Loucy (cell line): Measurements from ENCODE around the gene TRAP1.

Experiments
- H2AFZ ChIP-seq: fragments of 200-600 bp; sonication (generic); 2 replicates; pipeline ENCODE4 v1.6.0; 2016; ENCODE audit warnings: antibody characterized with exemption, mild to moderate bottlenecking, low read length, moderate library complexity
- H3F3A ChIP-seq: fragments of 200-600 bp; 2 replicates; pipeline ENCODE4 v1.6.0; 2016; ENCODE audit warnings: antibody characterized with exemption, low read depth, mild to moderate bottlenecking
- H3K27me3 ChIP-seq: fragments of 200-600 bp; sonication (generic); 2 replicates; pipeline ENCODE4 v1.6.1; 2014; ENCODE audit warnings: low read length, mild to moderate bottlenecking; ENCODE audit not compliant: insufficient read depth, poor library complexity, severe bottlenecking
- H3K36me3 ChIP-seq: fragments of 200-600 bp; sonication (generic); 2 replicates; pipeline ENCODE4 v1.6.1; 2016; ENCODE audit warnings: low read length; ENCODE audit not compliant: insufficient read depth
- H3K4me1 ChIP-seq: fragments of 200-600 bp; sonication (generic); 2 replicates; pipeline ENCODE4 v1.5.1; 2014; ENCODE audit warnings: low read length, mild to moderate bottlenecking; ENCODE audit not compliant: insufficient read depth, poor library complexity, severe bottlenecking
- H3K4me2 ChIP-seq: fragments of 200-600 bp; sonication (generic); 2 replicates; pipeline ENCODE4 v1.6.0; 2014; ENCODE audit warnings: antibody characterized with exemption, low read length, low read depth, mild to moderate bottlenecking; ENCODE audit not compliant: poor library complexity, severe bottlenecking
- H3K4me3 ChIP-seq: fragments of 200-600 bp; sonication (generic); 2 replicates; pipeline ENCODE4 v1.5.1; 2014; ENCODE audit warnings: low read length, mild to moderate bottlenecking, mixed read lengths; ENCODE audit not compliant: poor library complexity, severe bottlenecking
- H3K79me2 ChIP-seq: fragments of 200-600 bp; sonication (generic); 2 replicates; pipeline ENCODE4 v1.6.1; 2014; ENCODE audit warnings: low read length; ENCODE audit not compliant: insufficient read depth
- H3K9ac ChIP-seq: fragments of 200-600 bp; sonication (generic); 2 replicates; pipeline ENCODE4 v1.6.0; 2014; ENCODE audit warnings: mild to moderate bottlenecking, low read depth, low read length, moderate library complexity; ENCODE audit not compliant: poor library complexity, severe bottlenecking
- H3K9me2 ChIP-seq: fragments of 200-600 bp; sonication (generic); replicated peaks from 2 replicates; pipeline ENCODE4 v1.6.1; 2016; ENCODE audit warnings: low read depth, low read length, mixed read lengths
- H3K9me3 ChIP-seq: fragments of 200-600 bp; sonication (generic); 2 replicates; pipeline ENCODE4 v1.6.1; 2014; ENCODE audit warnings: mild to moderate bottlenecking, antibody characterized with exemption, low read length, low read depth; ENCODE audit not compliant: insufficient read depth
- H4K20me1 ChIP-seq: fragments of 200-600 bp; sonication (generic); 2 replicates; pipeline ENCODE4 v1.6.0; 2014; ENCODE audit warnings: antibody characterized with exemption, low read length, mild to moderate bottlenecking; ENCODE audit not compliant: insufficient read depth, poor library complexity, severe bottlenecking
- CTCF ChIP-seq: fragments of 200-600 bp; sonication (generic); conservative IDR thresholded peaks from 2 replicates; pipeline ENCODE4 v1.5.1; 2014; ENCODE audit warnings: mild to moderate bottlenecking, antibody characterized with exemption, low read length
- EZH2phosphoT487 ChIP-seq: fragments of 200-600 bp; IDR thresholded peaks from 2 replicates; pipeline ENCODE4 v1.6.1; 2018; ENCODE audit warnings: antibody characterized with exemption, mild to moderate bottlenecking, moderate library complexity, borderline replicate concordance

The TRAP1 gene

DNA sequence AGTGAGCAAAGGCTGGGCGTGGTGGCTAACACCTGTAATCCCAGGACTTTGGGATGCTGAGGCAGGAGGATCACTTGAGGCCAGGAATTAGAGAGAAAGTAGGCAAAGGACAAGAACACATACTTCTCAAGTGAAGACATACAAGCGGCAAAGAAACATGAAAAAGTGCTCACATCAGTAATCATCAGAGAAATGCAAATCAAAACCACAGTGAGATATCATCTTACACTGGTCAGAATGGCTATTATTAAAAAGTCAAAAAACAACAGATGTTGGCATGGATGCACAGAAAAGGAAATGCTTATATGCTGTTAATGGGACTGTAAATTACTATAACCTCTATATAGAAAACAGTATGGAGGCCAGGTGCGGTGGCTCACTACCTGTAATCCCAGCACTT is 93.7 kb downstream of the TRAP1 start:
- TF ChIP-seq EZH2phosphoT487: no peak
- Histone ChIP-seq H3K9me2 (no peaks in the 10 kb centered on the region), H3K4me3 (no peak overlapping the region), H3K27me3 (no peaks in the 10 kb centered on the region), H3K36me3 (no peaks in the 10 kb centered on the region), H3K4me2 (no peak overlapping the region), H3K9ac (no peak overlapping the region), H3K4me1 (peaks cover 28% of the 10 kb centered on the region), H2AFZ (no peak overlapping the region), H3F3A (no peaks in the 10 kb centered on the region), H3K9me3 (no peaks in the 10 kb centered on the region), H3K79me2 (0 out of 2 replicates have a peak, but pooled peaks cover 3% of the 10 kb centered on the region), H4K20me1 (no peaks in the 10 kb centered on the region)

- Histone ChIP-seq H3K9me2 (no peaks in the 10 kb centered on the region), H3K79me2 (peaks cover 28% of the 10 kb centered on the region), H3K4me3 (no peak overlapping the region), H3K4me2 (no peak overlapping the region), H3F3A (no peaks in the 10 kb centered on the region), H3K9me3 (no peaks in the 10 kb centered on the region), H2AFZ (no peak overlapping the region), H3K9ac (no peak overlapping the region), H3K4me1 (peaks cover 23% of the 10 kb centered on the region), H3K27me3 (no peaks in the 10 kb centered on the region), H4K20me1 (no peaks in the 10 kb centered on the region), H3K36me3 (no peaks in the 10 kb centered on the region)
- TF ChIP-seq CTCF (no peak), EZH2phosphoT487 (no peak)
Observed at GRCh38 chr16:3618769-3619141, 98.6 kb downstream of the TRAP1 start.

DNA sequence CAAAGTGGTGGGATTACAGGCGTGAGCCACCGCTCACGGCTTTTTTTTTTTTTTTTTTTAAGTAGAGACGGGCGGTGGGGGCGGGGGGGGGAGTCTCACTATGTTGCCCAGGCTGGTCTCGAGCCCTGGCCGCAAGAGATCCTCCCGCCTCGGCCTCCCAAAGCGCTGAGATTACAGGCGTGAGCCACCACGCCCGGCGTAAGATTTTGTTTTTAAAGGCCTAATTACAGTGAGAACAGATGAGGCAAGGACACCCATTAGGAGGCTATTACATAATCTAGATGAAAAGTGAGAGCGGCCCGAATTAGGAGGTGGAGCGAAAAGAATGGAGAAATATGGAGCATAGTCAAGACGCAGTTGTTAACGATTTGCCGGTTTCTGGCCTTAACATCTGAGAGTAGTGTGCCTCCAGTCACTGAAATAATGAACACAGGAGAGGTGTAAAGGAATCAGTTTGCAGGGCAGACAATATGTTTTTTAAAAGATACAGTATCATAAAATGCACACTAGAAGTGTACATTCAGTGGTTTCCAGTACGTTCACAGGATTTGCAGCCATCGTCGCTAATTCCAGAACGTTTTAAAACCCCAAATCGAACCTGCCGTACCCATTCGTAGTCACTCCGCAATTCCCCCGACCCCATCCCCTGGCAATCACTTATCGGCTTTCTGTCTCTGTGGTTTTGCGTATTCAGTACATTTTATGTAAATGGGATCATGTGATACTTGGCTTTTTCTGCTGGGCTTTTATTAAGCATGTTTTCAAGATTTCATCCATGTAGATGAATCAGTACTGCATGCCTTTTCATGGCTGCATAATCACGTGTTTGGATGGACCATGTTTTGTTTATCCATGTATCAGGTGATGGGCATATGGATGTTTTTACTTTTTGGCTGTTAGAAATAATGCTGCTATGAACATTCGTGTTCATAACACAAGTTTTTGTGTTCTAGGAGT is 104.5 kb downstream of the TRAP1 start:
- no peaks in the 10 kb centered on the region for H3K36me3 ChIP-seq
- H4K20me1 ChIP-seq: no peaks in the 10 kb centered on the region
- H3K4me2 ChIP-seq: peak overlapping the region; percentile 79
- peak overlapping the region; percentile 98 for H3K4me3 ChIP-seq
- no peaks in the 10 kb centered on the region for H3K9me2 ChIP-seq
- H2AFZ ChIP-seq: no peak overlapping the region
- peaks cover 2% of the 10 kb centered on the region; the same call in 1 of the 2 replicates for H3F3A ChIP-seq
- H3K9me3 ChIP-seq: no peaks in the 10 kb centered on the region
- peaks cover 27% of the 10 kb centered on the region for H3K4me1 ChIP-seq
- H3K9ac ChIP-seq: peak overlapping the region; percentile 97
- TF ChIP-seq CTCF (no peak), EZH2phosphoT487 (no peak)
- no peaks in the 10 kb centered on the region for H3K27me3 ChIP-seq
- peaks cover 56% of the 10 kb centered on the region for H3K79me2 ChIP-seq
